Measurements from ENCODE around the gene DDA1.
"Not testable (repeated sequence)": the region's sequence is repeated elsewhere in the genome, so short reads cannot be mapped to it uniquely, and the experiment has no call there.

DDA1 gene

GRCh38 chr19:17348700-17349099, 39.3 kb downstream of the DDA1 start:
- DNase-seq = no peak

GRCh38 chr19:17351815-17352435, 42.6 kb downstream of the DDA1 start:
- DNase-seq = no peak

- no peak for DNase-seq
These were observed 43.4 kb downstream of the DDA1 start for GRCh38 chr19:17352608-17353280.

DNA sequence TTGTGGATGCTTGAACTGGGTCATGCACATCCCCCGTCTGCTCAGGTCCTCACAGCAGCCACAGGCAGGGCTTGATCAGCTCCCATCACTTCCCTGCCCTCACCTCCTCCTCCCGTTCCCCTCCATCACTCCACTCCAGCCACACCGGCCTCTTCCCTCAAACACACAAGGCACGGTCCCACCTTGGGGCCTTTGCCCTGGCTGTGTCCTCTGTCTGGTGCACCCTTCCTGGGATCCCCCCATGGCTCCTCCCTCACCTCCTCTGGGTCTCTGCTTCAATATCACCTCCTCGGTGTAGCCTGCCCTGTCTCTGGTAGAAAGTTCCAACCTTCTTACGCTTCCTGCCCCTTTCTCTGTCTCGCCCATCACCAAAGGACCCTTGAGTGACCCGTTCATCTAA, 44.0 kb downstream of the DDA1 start:
- DNase-seq = no peak

DNA sequence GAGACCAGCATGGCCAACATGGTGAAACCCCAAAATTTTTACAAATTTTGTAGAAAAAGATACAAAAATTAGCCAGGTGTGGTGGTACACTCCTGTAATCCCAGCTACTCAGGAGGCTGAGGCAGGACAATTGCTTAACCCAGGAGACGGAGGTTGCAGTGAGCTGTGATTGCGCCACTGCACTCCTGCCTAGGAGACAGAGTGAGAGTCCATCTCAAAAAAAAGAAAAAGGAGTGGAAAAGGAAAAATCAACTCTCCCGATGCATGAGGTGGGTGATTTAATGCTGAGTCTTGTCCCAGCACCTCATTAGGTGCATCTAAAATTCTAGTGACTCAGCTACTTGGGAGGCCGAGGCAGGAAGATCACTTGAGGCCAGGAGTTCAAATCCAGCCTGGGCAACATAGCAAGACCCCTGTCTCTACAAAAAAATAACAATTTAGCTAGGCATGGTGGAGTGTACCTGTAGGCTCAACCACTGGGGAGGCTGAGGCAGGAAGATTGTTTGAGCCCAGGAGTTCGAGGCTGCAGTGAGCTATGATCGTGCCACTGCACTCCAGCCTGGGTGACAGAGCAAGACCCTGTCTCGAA, 47.8 kb downstream of the DDA1 start:
- DNase-seq = no peak

DNA sequence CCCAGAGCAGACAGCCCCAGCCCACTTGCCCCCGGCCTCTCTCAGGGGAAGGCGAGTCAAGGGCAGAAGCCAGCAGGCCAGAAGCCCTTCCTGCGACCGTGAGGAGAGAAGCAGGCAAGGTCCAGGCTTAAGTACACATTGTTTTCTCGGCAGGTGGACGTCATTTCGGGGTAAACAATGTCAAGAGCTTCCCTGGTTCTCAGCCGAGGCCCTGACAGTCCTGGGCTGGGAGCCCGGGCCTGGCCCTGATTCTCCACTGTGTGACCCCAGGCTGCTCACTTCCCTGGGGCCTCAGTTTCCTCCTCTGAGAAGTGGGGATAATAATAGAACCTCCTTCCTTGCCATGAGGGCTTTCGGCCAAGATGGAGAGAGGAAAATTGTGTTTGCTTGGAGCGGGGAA, 48.4 kb downstream of the DDA1 start:
- no peak for DNase-seq

DNA sequence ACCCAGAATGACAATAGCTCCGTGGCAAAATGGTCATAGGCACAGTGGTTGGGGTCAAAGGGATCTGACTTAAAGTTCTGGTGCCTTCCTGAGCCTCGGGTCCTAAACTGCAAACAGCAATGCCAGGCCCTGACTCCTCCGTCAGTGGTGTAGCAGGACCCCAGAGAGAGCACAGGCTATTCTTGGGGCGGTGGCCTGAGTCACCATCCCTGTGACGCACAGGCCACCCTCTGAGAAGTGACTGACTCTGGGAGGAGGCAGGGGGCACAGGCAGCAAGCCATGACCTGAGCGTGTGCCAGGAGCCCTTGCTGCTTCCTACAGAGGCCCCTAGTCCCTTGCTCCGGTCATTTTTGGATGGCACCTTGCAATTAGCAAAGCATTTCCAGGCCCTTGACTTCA, 49.0 kb downstream of the DDA1 start:
- DNase-seq = no peak

GRCh38 chr19:17359905-17360800, 50.8 kb downstream of the DDA1 start:
- no peak for DNase-seq

DNA sequence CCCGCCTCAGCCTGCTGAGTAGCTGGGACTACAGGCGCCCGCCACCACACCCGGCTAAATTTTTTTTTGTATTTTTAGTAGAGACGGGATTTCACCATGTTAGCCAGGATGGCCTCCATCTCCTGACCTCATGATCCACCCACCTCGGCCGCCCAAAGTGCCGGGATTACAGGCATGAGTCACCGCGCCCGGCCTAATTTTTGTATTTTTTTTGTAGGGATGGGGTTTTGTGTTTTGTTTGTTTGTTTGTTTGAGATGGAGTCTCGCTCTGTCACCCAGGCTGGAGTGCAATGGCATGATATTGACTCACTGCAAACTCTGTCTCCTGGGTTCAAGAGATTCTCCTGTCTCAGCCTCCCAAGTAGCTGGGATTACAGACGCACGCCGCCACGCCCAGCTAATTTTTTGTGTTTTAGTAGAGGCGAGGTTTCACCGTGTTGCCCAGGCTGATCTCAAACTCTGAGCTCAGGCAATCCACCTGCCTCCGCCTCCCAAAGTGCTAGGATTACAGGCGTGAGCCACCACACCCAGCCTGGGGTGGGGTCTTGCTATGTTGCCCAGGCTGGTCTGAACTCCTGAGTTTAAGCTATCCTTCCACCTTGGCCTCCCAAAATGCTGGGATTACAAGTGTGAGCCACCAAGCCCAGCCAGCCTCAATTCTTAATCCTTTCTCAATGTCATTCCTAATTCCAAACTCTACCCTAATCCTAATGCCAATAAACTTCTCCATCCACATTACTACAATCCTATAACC, 54.7 kb downstream of the DDA1 start:
- DNase-seq = not testable (repeated sequence)

DNA sequence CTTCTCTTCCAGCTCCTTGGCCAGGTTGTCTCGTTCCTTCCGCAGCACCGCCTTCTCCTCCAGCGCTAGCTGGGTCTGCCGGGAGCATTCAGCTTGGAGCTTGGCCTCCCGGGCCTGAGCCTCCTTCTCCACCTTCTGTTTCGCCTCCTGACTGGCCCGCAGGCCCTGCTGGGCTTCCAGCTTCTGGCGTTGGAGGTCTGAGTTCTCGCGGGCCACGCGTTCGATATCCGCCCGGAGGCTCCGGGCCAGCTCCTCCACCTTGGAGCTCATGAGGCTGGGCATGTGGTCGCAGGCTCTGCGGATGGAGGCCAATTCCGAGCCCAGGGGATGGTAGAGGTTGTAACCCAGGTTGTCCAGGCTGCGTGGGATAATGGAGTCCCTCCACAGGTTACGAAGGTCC, 56.0 kb downstream of the DDA1 start:
- DNase-seq = no peak

DNA sequence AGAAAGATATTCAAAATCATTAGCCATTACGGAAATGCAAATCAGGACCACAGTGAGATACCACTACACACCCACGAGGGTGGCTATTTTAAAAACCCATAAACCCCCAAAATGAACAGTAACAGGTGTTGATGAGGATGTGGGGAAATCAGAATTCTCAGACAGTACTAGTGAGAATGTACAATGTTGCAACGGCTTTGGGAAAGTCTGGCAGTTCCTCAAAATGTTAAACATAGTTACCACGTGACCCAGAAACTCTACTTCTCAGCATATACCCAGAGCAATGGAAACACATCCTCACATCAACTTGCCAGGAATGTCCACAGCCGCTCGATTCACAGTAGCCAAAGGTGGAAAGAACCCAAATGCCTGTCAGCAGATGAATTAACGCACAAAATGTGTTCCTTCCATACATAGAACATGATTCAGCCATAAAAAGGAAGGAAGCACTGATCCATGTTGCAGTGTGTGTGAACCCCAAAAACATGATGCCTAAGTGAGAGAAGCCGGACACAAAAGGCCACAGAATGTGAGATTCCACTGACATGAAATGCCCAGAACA, 60.7 kb downstream of the DDA1 start:
- DNase-seq = no peak
